GM18519 (cell line): Measurements from ENCODE around the gene ABLIM2.

Experiments
- ATAC-seq: cut with Tn5 transposase; IDR thresholded peaks from one replicate; pipeline ENCODE4 v1.9.1; 2021; ENCODE audit warnings: mild to moderate bottlenecking, moderate library complexity; ENCODE audit not compliant: unreplicated experiment, low FRiP score

The ABLIM2 gene

DNA sequence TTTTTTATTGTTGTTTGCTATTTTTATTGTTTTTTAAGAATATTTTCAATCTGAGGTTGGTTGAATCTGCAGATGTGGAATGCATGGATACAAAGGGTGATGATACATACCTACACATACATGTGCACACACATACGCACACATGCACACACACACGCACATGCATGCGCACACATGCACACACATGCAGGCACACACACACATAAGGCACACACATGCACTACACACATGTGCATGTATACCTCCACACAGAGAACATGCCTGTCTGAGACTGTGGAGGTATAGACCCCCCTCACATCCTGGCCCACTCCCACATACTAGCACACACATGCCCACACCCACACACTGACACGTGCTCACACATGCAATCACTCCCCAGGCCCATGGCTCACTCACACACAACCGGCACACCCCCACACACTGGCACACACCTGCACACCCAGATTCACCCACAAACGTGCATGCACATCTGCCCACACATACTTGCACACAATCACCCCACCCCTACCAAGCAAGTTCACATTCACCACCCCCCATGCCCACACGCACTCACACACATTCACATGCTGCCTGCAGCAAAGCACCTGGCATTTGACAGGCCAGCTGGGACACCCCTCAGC lies 121.4 kb downstream of the ABLIM2 start:
- no peak for ATAC-seq

DNA sequence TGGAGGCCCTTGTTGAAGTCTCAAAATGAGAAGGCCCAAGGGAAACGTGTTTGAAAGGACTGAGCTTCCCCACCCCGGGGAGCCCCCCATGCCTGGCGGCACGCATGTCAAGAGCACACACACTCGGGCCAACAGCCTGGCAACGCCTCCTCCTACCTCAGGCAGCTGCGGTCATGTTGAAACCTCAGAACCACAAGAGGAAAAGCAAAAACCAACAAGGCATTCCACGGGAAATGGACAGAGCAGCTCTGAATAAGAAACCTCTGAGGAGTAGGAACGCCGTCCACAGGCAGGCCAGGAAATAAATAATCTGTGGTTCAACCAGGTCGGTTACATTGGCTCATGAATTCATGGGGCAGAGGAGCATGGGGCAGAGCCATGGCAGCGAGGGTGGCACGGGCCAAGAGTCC lies 123.2 kb downstream of the ABLIM2 start:
- no peak for ATAC-seq

DNA sequence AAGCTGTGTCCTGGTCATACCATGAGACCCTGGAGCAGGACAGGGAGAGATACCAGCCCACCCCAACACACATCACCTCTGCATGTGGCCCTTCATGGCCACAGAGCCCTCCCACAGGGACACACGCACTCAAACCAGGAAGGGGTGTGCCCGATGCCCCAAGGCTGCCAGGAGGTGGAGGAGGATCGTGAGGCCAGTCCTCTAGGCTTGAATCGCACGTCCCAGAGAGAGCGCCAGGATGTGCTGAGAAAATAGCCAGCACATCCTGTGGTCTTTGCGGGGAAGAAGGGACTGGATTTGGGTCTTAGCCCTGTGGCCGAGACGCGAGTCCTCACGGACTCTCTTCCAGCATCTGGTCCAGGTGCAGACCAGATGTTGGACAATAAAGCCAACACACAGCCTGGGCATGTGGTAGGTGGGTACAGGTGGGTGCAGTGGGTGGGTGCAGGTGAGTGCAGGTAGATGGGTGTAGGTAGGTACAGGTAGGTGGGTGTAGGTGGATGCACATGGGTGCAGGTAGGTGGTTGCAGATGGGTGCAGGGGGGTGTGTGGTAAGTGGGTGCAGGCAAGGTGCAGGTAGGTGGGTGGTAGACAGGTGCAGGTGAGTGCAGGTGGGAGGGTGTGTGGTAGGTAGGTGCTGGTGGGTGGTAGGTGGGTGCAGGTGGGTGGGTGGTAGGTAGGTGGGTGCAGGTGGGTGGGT lies 124.6 kb downstream of the ABLIM2 start:
- no peak for ATAC-seq

DNA sequence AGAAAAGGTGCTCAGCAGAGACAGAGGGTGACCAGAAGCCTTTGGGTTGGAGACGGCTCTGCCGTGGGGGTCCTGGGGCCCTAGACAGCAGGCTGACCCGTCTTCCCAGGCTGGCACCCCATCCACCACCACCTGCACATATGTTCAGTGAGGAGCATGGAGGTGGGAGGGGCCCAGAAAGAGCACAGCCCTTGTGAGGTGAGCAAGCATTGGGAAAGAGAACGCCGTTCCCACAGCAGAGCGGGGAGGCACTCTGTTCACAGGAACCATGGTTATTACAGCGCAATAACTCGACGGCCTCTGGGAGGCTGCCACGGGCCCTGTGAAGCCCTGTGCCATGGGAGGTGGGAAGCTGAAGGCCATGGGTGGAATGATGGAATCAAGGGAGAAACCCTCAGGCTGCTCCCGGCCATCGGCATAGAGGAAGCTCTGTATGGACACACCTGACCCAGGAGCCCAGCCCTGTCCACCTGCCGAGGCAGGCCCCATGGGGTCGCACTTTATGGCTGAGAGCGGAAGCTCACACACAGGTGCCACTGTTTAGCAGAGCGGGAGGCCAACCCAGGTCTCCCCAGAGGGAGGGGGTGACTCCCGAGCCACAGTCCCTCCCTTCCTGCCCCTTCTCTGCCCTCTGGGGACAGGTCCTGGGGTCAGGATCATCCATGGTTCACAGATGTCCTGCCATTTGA lies 125.4 kb downstream of the ABLIM2 start:
- ATAC-seq = no peak

DNA sequence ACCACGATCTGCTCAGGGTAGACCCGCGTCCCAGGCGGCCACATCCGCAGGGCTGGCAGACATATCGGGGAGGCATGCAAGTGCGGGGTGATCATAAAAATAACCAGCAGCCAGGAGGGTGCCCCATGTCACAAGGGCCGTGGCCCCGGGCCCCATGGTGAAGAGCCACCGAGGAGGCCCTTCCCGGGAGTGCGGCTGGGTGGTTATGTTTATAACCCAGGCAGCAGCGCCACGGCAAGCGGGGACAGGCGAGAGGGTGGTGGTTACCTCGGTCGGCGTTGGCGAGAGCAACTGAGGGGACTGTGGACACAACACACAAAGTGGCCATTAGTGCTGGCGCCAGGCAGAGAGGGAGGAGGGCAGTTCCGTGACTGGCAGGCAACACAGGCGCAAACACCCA lies 126.2 kb downstream of the ABLIM2 start:
- no peak for ATAC-seq

DNA sequence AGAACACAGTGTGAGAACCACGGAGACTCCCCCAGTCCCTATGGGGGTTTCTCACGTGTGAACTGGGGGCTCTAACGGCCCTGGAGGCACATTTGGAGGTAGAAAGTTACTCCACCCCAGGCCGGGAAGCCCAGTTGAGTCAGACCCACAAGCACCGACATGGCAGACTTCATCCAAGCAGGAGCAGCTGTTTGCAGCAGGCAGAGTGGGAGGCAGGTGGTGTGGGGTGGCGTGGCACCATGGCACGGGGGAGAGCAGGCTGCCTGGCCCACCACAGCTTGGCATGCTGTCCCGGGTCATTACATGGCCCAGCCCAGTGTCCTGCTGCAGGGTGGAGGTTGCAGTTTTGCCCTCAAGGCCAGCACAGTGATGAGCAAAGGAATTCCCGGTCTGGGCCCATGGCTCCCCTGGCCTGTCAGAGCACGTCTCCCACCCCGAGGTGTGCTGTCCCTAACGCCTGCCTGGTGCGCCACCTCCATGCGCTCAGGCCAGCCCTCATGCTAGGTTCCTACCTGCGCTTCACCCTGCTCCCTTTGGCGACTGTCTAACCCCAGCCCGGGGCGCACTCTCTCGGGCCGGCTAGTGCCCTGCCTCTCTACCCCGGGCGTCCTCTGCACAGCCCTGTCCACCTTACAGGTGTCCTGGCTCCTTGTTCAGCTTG lies 128.4 kb downstream of the ABLIM2 start:
- ATAC-seq = no peak

DNA sequence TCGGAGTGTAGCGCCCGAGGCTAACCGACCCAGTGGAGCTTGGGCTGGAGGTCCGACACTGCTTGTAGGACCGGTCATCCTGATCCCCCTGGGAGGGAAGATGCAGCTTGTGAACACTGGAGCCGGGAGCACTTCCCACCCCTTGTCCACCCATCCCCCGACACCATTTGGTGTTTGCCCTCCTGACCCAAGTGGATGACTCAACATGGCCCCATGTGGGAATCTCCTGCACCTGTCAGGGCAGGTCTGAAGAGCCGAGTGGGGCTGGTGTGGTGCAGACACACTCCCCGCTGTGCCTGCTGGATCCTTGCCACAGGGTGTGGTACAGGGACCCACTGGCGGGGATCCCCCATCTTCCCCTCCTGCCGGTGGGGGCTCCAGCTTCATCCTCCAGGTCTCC lies 128.9 kb downstream of the ABLIM2 start:
- no peak for ATAC-seq

DNA sequence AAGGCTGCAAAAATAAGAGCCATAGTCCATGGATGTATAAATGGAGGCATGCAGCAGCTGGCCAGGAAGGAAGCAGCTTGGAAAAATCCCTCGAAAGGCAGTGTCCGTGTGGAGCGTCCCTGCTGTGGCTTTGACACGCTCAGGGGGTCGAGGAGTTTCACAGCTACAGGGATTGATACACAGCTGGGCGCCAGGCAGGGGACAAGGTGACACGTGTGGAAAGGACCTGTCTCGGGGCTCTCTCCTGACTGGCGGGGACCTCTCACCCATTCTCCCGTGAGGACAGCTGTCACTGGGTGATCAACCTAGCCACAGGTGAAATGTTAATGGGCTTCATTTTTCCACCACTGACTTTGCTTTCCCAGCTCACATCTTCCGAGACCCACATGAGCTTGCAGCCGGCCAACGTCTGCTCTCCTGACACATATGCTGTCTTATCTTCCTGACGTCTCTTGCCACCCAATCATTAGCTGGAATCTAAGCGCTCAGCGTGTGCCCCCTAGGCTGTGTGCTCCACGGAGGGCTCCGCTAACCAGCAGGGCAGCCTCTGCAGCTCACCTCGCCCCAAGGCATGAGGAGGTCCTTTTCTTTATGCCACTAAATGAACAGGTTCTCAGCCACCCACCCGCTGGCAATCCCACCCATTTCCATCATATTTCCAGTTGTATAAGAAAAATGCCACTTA lies 129.6 kb downstream of the ABLIM2 start:
- no peak for ATAC-seq

DNA sequence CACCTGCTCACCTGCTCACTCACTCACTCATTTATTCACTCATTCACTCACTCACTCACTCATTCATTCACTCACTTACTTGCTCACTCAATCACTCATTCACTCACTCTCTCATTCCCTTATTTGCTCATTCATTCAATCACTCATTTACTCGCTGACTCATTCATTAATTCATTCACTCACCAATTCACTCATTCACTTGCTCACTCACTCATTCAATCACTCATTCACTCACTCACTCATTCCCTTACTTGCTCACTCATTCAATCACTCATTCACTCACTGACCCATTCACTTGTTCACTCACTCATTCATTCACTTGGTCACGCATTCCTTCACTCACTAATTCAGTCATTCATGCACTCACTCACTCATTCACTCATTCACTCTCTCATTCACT lies 130.2 kb downstream of the ABLIM2 start:
- ATAC-seq = no peak

DNA sequence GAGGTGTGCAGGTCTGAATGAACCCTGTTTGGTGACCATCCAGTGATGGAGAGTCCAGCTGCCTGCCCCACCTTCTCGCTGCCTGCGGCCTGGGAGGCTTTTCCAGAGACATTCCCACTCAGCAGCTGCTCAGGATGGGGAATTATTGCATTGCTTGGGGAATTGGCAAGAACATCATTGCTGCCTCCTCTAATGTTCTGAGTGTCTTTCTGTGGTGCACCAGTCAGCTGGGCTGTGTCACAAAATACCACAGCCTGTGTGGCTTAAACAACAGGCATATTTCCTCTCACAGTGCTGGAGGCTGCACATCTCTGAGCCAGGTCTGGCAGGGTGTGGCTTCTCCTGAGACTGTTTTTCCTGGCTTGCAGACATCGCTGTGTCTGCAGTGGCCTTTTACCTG lies 132.2 kb downstream of the ABLIM2 start:
- no peak for ATAC-seq

DNA sequence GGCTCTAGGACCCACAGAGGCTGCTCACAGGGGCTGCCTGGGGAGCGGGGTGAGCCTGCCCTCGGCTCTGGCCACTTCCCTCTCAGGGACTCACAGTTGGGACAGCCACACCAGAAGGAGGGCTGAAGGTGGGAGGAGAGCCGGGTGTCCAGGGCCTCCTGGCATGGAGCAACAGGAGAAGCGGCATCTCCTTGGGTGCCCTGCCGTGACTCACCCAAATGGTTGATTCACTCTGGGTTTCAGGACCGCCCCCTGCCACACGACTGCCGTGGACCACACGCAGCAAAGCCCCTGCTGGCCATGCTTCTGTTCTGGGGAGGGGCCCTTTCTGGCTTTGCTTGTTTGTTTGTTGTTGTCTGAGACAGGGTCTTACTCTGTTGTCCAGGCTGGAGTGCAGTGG lies 132.9 kb downstream of the ABLIM2 start:
- ATAC-seq = no peak

DNA sequence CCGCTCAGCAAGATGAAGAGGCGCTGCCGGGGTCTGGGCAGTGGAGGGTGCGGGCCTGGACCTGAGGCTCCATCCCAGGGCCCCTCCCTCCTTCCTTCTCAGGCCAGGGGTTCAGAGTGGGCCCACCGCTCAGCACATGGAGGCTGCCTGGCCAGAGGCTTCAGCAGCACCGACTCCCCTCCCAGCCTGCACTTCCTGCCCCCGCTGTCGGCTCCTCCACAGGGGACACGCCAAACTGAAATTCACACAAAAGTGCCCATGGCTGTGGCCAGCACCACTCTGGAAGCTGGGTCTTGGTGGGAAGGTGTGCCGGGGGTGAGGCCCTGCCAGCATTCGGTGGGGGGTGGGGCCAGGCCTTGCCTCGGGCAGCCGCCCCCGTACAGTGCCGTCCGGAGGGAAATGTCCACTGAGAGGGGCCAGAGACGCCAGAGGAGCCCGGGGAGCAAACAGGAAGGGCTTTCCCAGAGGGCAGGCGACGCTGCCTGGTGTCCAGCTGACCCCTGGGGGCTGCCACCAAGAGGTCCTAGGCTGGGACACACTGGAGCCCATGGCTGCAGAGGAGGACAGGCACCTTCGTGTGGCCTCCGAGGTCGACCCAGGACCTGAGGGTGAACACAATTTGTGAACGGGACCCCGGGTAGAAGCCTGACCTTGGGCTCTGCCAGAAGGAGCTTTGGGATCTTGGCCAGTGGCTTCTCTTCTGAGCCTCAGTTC lies 134.4 kb downstream of the ABLIM2 start:
- ATAC-seq = no peak

DNA sequence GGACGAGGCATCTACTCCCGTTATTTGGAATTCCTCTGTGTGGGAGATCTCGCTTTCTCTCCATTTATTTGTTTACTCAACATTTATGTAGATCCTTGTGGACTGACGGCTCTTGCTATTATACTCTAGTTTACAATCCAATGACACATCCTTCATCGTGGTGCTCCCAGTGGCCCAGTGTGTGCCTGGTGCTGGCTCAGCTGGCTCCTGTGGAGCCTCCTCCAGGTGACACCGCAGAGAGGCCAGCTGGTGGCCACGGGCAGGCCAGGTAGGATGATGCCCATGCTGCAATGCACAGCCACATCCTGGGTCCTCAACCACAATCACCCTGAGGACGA lies 134.9 kb downstream of the ABLIM2 start:
- ATAC-seq = no peak

DNA sequence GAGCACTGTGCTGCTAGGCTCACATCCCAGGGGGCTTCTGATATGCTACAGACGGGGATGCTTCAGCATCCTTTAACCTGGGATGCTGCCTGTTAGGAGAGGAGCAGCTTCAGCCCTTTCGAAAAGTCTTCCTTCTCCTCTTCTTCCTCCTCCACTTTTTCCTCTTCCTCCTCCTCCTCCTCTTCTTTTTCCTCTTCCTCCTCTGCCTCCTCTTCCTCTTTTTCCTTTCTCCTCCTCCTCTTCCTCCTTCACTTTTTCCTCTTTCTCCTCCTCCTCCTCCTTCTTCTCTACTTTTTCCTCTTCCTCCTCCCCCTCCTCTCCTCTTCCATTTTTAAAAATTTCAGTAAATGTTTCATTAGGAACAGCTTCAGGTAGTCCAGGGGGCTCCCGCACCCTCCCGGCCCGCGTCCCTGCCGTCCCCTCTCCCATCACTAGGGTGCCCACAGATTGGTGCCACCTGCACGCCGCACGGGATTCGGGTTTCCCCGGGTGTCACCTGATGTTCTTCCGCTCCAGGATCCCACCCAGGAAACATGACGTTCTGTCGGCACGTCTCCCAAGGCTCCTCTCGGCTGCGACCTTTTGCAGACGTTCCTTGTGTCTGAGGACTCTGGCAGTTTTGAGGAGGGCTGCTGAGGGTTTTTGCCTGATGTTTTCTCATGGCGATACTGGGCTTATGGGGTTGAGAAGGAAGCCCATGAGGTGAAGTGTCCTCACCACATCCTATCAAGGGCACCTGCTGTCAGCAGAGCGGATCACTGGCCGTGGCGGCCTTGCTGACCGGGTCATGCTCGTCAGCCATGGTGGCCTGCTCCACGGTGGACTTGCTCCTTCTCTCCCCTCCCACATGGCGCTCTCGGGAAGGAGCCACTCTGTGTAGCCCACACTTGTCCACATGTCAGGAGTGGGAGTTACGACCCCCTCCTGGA lies 135.6 kb downstream of the ABLIM2 start:
- no peak for ATAC-seq

DNA sequence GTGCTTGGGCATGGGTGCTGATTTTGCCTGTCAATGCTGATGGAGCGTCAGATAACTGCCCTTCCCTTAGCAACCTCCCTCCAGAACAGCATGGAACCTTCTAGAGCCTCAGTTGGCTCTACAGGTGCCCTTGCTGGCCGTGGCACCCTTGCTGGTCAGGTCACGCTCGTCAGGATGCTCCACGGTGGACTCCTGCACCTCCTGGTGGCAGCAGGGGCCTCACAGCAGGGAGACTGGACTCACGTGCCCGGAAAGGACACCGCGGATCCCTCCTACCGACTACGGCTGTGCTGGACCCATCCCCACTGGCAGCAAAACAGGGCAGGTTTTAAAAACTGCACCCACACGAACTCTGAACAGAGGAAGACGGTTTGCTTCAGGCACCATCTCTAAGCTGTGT lies 136.8 kb downstream of the ABLIM2 start:
- no peak for ATAC-seq

DNA sequence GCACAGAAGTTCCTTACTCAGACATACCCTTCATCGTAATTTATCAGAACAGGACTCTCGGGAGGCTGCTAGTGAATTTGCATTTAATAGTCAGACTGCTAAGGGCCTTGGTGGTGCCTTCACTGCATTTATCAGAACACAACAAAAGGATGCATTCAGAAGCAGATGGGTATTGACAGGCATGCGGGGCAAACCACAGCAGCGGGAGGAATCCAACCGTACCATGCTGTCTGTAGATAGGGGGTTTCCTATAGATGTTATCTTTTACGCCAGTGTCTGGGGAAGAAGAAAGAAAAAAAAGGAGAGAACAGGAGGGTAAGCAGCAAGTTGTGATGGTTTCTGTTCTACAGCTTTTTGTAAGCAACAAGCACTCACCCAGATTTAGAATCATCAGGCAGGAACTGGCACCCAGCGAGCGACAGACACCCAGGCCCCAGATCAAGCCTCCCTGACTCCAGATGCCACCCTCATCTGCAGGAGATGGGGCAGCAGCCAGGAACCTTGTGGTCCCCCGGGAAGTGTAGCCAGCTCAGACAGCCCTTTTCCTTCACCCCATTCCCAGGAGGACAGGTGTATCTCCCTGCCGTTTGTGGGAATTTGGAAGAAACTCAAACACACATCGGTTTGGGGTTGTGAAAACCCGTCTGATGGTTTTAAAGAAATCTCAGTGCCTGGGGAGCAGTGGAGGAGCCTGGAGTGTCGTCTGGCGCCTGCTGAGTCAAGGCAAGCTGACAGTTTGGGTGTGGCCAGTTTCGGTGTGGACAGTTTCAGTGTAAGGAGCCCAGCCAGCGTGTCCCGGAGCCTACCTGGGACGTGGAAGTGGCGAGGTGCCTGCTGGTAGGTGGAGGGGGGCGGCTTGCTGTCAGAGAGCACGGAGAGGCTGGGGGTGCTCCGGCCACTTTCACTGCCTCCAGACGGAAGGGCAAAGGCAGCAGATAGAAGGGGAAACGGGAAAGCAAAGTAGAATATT lies 138.9 kb downstream of the ABLIM2 start:
- ATAC-seq = no peak

DNA sequence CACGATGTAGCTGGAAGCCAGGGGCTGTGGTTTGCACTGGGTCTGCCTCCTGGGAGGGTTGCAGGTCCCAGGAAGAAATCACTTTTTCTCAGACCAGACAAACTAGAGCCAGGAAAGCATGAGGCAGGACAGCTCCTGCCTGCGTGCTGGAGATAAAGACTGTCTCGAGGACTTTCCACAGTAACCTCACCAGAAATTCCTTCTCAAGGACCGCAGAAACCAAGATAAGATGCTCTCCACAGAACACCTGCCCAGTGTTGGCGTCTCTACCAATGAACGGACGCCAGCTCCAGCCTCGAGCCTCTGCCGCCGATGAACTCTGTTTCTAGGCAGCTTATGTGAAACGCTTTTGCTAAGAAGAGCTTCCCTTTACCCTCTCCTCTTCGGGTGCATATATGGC lies 142.1 kb downstream of the ABLIM2 start:
- no peak for ATAC-seq

DNA sequence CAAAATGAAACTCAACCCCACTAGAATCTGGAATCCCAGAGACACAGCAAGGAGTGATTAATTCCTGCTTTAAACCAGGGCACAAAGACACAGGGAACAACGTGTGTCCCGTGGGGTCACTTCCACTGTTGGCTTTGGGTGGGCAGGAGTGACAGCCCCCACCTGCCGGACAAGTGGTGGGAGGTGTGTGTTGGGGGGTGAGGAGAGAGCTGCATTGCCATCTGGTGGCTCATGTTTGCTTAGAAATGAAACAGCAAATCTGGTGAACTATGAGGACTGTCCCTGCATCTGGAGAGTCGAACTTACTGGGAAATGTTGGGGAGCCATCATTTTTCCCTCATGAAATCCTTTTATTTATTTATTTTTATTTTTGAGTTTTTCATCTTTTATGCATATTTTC lies 143.1 kb downstream of the ABLIM2 start:
- no peak for ATAC-seq
